ENCODE measurements around the gene RPL15. TPM values are rescaled to one million over a fixed set of nuclear protein-coding genes. Genes with fewer than 3 reads are reported as not detected.

RPL15 gene
- total and polyA plus RNA-seq, 2 donors (not counting 1 experiment from before 2014, with no cell fraction given), result 2,177 to 5,195 TPM

DNA sequence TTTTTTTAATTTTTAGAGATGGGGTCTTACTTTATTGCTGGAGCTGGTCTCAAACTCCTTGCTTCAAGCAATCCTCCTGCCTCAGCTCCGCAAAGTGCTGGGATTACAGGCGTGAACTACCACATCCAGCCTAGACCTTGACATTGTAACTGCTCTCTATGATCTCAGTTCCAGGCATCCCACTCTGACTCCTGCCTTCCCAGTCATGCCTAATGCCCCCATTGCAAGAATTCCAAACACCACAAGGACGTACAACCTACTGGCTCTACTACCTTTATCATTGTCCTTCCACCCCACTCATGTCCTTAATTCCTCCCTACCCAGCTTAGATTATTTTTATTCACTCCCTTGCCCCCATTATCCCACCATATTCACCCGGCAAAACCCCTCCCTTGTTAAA, 21.8 kb upstream of the RPL15 start:
- ChIA-PET POLR2A (no interaction called here), CTCF (no interaction called here)
- ATAC-seq (ENCODE audit: low read depth) (no peak), DNase-seq (no peak)
- WGBS (ENCODE audit: insufficient coverage), result 96% methylated on average over 4 of the region's 4 CpGs
- Histone ChIP-seq H3K9ac (ENCODE audit: low read length) (no peak overlapping the region), H3K27ac (ENCODE audit: low read length in 2 of 2) (no peak overlapping the region), H4K20me1 (ENCODE audit: control insufficient read depth, insufficient read depth, low read length, poor library complexity, severe bottlenecking) (no peaks in the 10 kb centered on the region), H3K9me3 (ENCODE audit: control extremely low read depth in 1 of 3, control insufficient read depth in 2 of 3, insufficient read depth in 1 of 3, low read length in 2 of 3) (no peaks in the 10 kb centered on the region), H3K27me3 (replicated peaks in 1 of 4; ENCODE audit: control extremely low read depth in 1 of 4, control insufficient read depth in 3 of 4, insufficient read depth in 4 of 4, low read length in 3 of 4) (no peaks in the 10 kb centered on the region), H3K4me3 (ENCODE audit: control extremely low read depth in 1 of 5, extremely low read depth in 1 of 5, insufficient read depth in 1 of 5, low read depth in 2 of 5, low read length in 4 of 5) (no peak overlapping the region), H3K4me1 (ENCODE audit: control insufficient read depth in 2 of 2, insufficient read depth in 2 of 2, low read length in 2 of 2) (no peaks in the 10 kb centered on the region), H3K4me2 (replicated peaks; ENCODE audit: low read depth, low read length, poor library complexity, severe bottlenecking) (no peak overlapping the region), H3K36me3 (replicated peaks in 1 of 2; ENCODE audit: control extremely low read depth in 1 of 2, control insufficient read depth in 1 of 2, extremely low read depth in 1 of 2, insufficient read depth in 2 of 2, low read length in 1 of 2) (peaks cover 0 to 30% of the 10 kb centered on the region in 2 experiments), H3K79me2 (ENCODE audit: control insufficient read depth, insufficient read depth, low read length) (no peaks in the 10 kb centered on the region), H2AFZ (ENCODE audit: insufficient read depth, low read depth, low read length, poor library complexity, severe bottlenecking) (no peak overlapping the region)
- Mint-ChIP-seq H3K9me3 (ENCODE audit: insufficient read depth) (no peaks in the 10 kb centered on the region), H3K4me1 (peaks cover 3% of the 10 kb centered on the region), H3K4me3 (no peak overlapping the region), H3K27me3 (no peaks in the 10 kb centered on the region), H3K27ac (no peak overlapping the region)
- TF ChIP-seq EZH2 (IDR thresholded peaks at IDR 0.05; ENCODE audit: borderline replicate concordance, insufficient read depth, low read depth, low read length, poor library complexity, severe bottlenecking), result no peak
- TF ChIP-seq, protein P1, sequence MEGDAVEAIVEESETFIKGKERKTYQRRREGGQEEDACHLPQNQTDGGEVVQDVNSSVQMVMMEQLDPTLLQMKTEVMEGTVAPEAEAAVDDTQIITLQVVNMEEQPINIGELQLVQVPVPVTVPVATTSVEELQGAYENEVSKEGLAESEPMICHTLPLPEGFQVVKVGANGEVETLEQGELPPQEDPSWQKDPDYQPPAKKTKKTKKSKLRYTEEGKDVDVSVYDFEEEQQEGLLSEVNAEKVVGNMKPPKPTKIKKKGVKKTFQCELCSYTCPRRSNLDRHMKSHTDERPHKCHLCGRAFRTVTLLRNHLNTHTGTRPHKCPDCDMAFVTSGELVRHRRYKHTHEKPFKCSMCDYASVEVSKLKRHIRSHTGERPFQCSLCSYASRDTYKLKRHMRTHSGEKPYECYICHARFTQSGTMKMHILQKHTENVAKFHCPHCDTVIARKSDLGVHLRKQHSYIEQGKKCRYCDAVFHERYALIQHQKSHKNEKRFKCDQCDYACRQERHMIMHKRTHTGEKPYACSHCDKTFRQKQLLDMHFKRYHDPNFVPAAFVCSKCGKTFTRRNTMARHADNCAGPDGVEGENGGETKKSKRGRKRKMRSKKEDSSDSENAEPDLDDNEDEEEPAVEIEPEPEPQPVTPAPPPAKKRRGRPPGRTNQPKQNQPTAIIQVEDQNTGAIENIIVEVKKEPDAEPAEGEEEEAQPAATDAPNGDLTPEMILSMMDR (IDR thresholded peaks at IDR 0.05), result no peak
- intact Hi-C loops (cut with micrococcal nuclease), result no loop called here

DNA sequence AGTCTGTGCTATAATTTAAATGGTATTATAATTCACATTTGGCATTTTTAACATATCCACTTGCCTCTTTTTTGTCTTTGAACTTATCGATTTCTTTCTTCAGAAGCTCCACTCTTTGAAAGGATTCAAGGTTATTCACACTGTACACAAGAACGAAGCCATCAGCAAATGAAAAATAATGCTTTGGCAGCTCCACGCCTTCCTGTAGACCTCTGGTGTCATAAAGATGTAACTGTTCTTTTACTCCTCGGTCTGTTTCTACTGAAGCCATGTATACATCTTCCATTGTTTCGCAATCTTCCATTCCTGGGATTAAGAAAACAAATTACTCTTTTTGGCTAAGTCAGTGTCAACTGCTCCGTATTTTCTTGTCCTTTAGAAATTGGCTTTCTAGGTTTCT, 16.2 kb upstream of the RPL15 start:
- no peaks in the 10 kb centered on the region for H3K27me3 Mint-ChIP-seq
- Histone ChIP-seq H2AFZ (ENCODE audit: insufficient read depth, low read depth, low read length, poor library complexity, severe bottlenecking) (no peak overlapping the region), H4K20me1 (ENCODE audit: control insufficient read depth, insufficient read depth, low read length, poor library complexity, severe bottlenecking) (no peaks in the 10 kb centered on the region), H3K4me3 (ENCODE audit: control extremely low read depth in 1 of 5, extremely low read depth in 1 of 5, insufficient read depth in 1 of 5, low read depth in 2 of 5, low read length in 4 of 5) (no peak overlapping the region), H3K27ac (ENCODE audit: low read length in 2 of 2) (no peak overlapping the region), H3K9me3 (ENCODE audit: control extremely low read depth in 1 of 3, control insufficient read depth in 2 of 3, insufficient read depth in 1 of 3, low read length in 2 of 3) (peaks cover 0 to 5% (median 0%) of the 10 kb centered on the region in 3 donors), H3K4me2 (replicated peaks; ENCODE audit: low read depth, low read length, poor library complexity, severe bottlenecking) (no peak overlapping the region), H3K79me2 (ENCODE audit: control insufficient read depth, insufficient read depth, low read length) (no peaks in the 10 kb centered on the region), H3K4me1 (ENCODE audit: control insufficient read depth in 2 of 2, insufficient read depth in 2 of 2, low read length in 2 of 2) (no peaks in the 10 kb centered on the region), H3K27me3 (replicated peaks in 1 of 4; ENCODE audit: control extremely low read depth in 1 of 4, control insufficient read depth in 3 of 4, insufficient read depth in 4 of 4, low read length in 3 of 4) (no peaks in the 10 kb centered on the region), H3K36me3 (replicated peaks in 1 of 2; ENCODE audit: control extremely low read depth in 1 of 2, control insufficient read depth in 1 of 2, extremely low read depth in 1 of 2, insufficient read depth in 2 of 2, low read length in 1 of 2) (peaks cover 0 to 14% of the 10 kb centered on the region in 2 experiments), H3K9ac (ENCODE audit: low read length) (no peak overlapping the region)
- no peaks in the 10 kb centered on the region for H3K9me3 Mint-ChIP-seq (ENCODE audit: insufficient read depth)
- intact Hi-C loops (cut with micrococcal nuclease), result no loop called here
- no peak for DNase-seq
- ChIA-PET POLR2A (no interaction called here), CTCF (interaction anchor here (1.1 kb wide), 1 partner anchor 10 kb away, joined by 4 read pairs; no protein-coding TSS in a partner anchor)
- no peak for ATAC-seq (ENCODE audit: low read depth)
- no peak overlapping the region for H3K4me3 Mint-ChIP-seq
- no peaks in the 10 kb centered on the region for H3K4me1 Mint-ChIP-seq
- TF ChIP-seq EZH2 (IDR thresholded peaks at IDR 0.05; ENCODE audit: borderline replicate concordance, insufficient read depth, low read depth, low read length, poor library complexity, severe bottlenecking), result no peak
- TF ChIP-seq, protein P1 (IDR thresholded peaks at IDR 0.05), result no peak
- H3K27ac Mint-ChIP-seq, result no peak overlapping the region
- WGBS (ENCODE audit: insufficient coverage), result 97% methylated on average over 4 of the region's 6 CpGs
